Activated CD8-positive, alpha-beta T cell treated with anti-CD3 and anti-CD28 coated beads for 36 hours (primary cell): ENCODE measurements around the gene LDAF1. TPM values are rescaled to one million over a fixed set of nuclear protein-coding genes. Genes with fewer than 3 reads are reported as not detected.

ENCODE experiments used
- ATAC-seq: fragments of 200-7000 bp; cut with Tn5 transposase; one replicate; pipeline ENCODE4 v1.10.0; 2021; ENCODE audit warnings: mild to moderate bottlenecking, moderate library complexity
- CTCF ChIA-PET: fragments of 350-600 bp; sonication (Branson Sonifier 250); formaldehyde crosslinking; loops from one replicate; lab custom pipeline; 2021; ENCODE audit warnings: antibody characterized with exemption; lab: Charles Lee
- POLR2A ChIA-PET: fragments of 350-600 bp; sonication (Branson Sonifier 250); formaldehyde crosslinking; loops from one replicate; lab custom pipeline; 2021; ENCODE audit warnings: antibody characterized with exemption; lab: Charles Lee
- DNase-seq: peaks from one replicate; pipeline ENCODE4 v3.0.0-alpha.2; 2020
- H3K27ac Mint-ChIP-seq: one replicate; pipeline ENCODE4 v1.8.0; 2021; ENCODE audit warnings: mild to moderate bottlenecking, mixed read lengths
- H3K27me3 Mint-ChIP-seq: one replicate; pipeline ENCODE4 v1.8.0; 2021; ENCODE audit warnings: mixed read lengths
- H3K36me3 Mint-ChIP-seq: one replicate; pipeline ENCODE4 v1.8.0; 2021; ENCODE audit warnings: low read depth, mixed read lengths
- H3K4me1 Mint-ChIP-seq: one replicate; pipeline ENCODE4 v1.8.0; 2021; ENCODE audit warnings: low read depth, mixed read lengths
- H3K4me3 Mint-ChIP-seq: one replicate; pipeline ENCODE4 v1.8.0; 2021; ENCODE audit warnings: mild to moderate bottlenecking, moderate library complexity, mixed read lengths
- H3K9me3 Mint-ChIP-seq: one replicate; pipeline ENCODE4 v1.8.0; 2021; ENCODE audit warnings: mixed read lengths
- CTCF ChIP-seq: fragments of 200-600 bp; IDR thresholded peaks from one replicate; pipeline ENCODE4 v1.8.0; 2022; ENCODE audit warnings: antibody characterized with exemption, mild to moderate bottlenecking
- intact Hi-C: fragments of 100-400 bp; cut with micrococcal nuclease; formaldehyde crosslinking; loops from one replicate; pipeline ENCODE4 v1.10.0; 2022
- total RNA-seq, 2 experiments: library from RNA; stranded (reverse); gene quantifications; one replicate each; pipeline ENCODE4 v1.2.3, GENCODE V29; 2021

The LDAF1 gene
- total RNA-seq, 2 experiments from 2014 or later = 10.3 to 12.6 TPM

DNA sequence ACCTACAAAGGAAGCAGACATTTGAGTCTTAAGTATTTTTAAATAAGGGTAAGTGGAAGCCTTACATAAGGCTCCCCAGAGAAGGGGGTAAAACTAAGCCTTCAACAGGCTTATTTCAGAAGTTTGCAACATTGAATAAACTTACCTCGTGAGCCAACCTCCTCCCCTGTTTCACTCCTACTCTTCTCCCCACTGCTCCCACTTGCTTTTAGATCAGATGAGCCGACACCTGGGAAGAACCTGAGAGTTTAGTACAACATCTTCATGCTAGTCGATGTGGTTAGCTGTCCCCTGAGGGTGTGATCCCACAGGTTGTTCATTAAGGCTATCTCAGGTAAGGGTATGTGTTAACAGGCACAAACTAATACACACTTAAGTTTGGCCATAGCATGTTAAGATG is 39.1 kb downstream of the LDAF1 start:
- Mint-ChIP-seq H3K4me3 (no peak overlapping the region), H3K27ac (no peak overlapping the region), H3K9me3 (no peaks in the 10 kb centered on the region), H3K36me3 (no peaks in the 10 kb centered on the region), H3K27me3 (peaks cover 39% of the 10 kb centered on the region), H3K4me1 (peaks cover 6% of the 10 kb centered on the region)
- DNase-seq = no peak
- no peak for TF ChIP-seq CTCF
- POLR2A ChIA-PET = no interaction called here
- CTCF ChIA-PET = no interaction called here
- ATAC-seq = no peak
- intact Hi-C loops = no loop called here

DNA sequence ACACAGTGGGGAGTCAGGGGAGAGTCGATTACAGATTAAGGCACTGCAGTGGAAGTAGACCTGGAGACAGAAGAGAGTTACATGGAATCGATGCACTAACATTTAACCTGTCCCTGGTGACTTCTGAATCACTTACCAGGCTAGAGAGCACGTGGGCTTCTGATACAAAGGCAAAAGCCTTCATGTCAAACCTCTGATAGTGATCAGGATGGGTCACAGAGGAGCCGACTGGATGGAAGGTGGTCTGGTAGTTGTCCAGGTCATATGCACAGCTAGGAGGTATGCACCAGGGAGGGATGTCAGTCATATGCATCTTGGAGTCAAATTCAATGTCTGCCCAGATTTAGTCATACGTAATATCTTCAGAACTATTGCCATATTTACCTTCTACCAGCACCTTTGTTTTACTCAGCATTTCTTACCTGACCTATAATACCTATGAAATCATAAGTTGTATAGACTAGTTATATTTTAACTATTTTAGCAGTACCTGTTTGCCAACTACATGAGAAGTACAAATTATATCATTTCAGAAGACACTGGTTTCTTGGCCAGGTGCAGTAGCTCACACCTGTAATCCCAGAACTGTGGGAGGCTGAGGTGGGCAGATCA is 41.2 kb downstream of the LDAF1 start:
- Mint-ChIP-seq H3K9me3 (no peaks in the 10 kb centered on the region), H3K27ac (no peak overlapping the region), H3K4me3 (no peak overlapping the region), H3K36me3 (no peaks in the 10 kb centered on the region), H3K27me3 (peaks cover 32% of the 10 kb centered on the region), H3K4me1 (peaks cover 4% of the 10 kb centered on the region)
- intact Hi-C loops = no loop called here
- no peak for TF ChIP-seq CTCF
- ChIA-PET POLR2A (no interaction called here), CTCF (interaction anchor here (2.1 kb wide), 1 partner anchor 11 kb away, joined by 11 read pairs; no protein-coding TSS in a partner anchor)
- ATAC-seq (no peak), DNase-seq (no peak)

GRCh38 chr16:21203155-21203797 is 44.8 kb downstream of the LDAF1 start:
- POLR2A ChIA-PET = no interaction called here
- no peaks in the 10 kb centered on the region for H3K9me3 Mint-ChIP-seq

GRCh38 chr16:21205303-21205702 is 46.8 kb downstream of the LDAF1 start:
- intact Hi-C loops = no loop called here
- no peak overlapping the region for H3K27ac Mint-ChIP-seq
- ChIA-PET CTCF (no interaction called here), POLR2A (interaction anchor here (0.5 kb wide), 1 partner anchor 389 kb away, joined by 3 read pairs; no protein-coding TSS in a partner anchor)
- DNase-seq (no peak), ATAC-seq (no peak)
- H3K9me3 Mint-ChIP-seq = no peaks in the 10 kb centered on the region
- no peaks in the 10 kb centered on the region for H3K4me1 Mint-ChIP-seq
- no peak overlapping the region for H3K4me3 Mint-ChIP-seq
- no peak for TF ChIP-seq CTCF
- H3K27me3 Mint-ChIP-seq = peaks cover 16% of the 10 kb centered on the region
- H3K36me3 Mint-ChIP-seq = no peaks in the 10 kb centered on the region

More at GRCh38 chr16:21203155-21203797, 44.8 kb downstream of the LDAF1 start:
- TF ChIP-seq CTCF = no peak
- no peaks in the 10 kb centered on the region for H3K36me3 Mint-ChIP-seq
- H3K27me3 Mint-ChIP-seq = peaks cover 26% of the 10 kb centered on the region
- DNase-seq = no peak
- no peak overlapping the region for H3K4me3 Mint-ChIP-seq
- H3K27ac Mint-ChIP-seq = no peak overlapping the region
- CTCF ChIA-PET = no interaction called here
- no peak for ATAC-seq
- intact Hi-C loops = no loop called here
- no peaks in the 10 kb centered on the region for H3K4me1 Mint-ChIP-seq

DNA sequence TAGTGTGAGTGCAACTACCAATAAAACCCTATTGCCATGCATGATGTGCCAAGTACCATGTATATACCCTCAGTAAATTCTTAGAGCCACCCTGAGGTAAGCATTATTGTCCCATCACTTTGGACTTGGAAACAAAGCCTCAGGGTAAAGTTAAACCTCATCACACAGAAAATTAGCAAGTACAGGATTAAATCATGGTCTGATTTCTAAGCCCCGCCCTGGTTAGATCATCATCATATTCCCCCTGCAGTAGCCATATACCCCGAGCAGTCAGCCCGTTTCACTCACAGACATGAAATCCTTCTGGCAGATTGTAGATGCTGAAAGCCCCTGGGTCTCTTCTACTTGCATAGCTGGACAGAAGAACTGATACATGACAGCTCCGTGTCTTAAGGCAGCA is 48.1 kb downstream of the LDAF1 start:
- intact Hi-C loops = no loop called here
- no peak for TF ChIP-seq CTCF
- ATAC-seq (no peak), DNase-seq (no peak)
- peaks cover 16% of the 10 kb centered on the region for H3K27me3 Mint-ChIP-seq
- no peaks in the 10 kb centered on the region for H3K9me3 Mint-ChIP-seq
- POLR2A ChIA-PET = no interaction called here
- CTCF ChIA-PET = no interaction called here
- H3K36me3 Mint-ChIP-seq = no peaks in the 10 kb centered on the region
- H3K4me1 Mint-ChIP-seq = no peaks in the 10 kb centered on the region
- no peak overlapping the region for H3K27ac Mint-ChIP-seq
- H3K4me3 Mint-ChIP-seq = no peak overlapping the region
